PC-3 (cell line): ENCODE measurements around the gene ZBTB7B. TPM values are rescaled to one million over a fixed set of nuclear protein-coding genes. Genes with fewer than 3 reads are reported as not detected.

Experiments used
- ATAC-seq: fragments of 200-7000 bp; cut with Tn5 transposase; 2 replicates; pipeline ENCODE4 v1.9.1; 2020; ENCODE audit warnings: mild to moderate bottlenecking, moderate library complexity
- BruUV-seq: library from RNA; stranded (reverse); fragments of 400-500 nt; replicated peaks from 2 replicates; lab custom pipeline; 2021; lab: Mats Ljungman, UMichigan
- CTCF ChIA-PET: fragments of 300-600 bp; sonication (Branson Sonifier 250); formaldehyde crosslinking; loops from one replicate; lab custom pipeline; 2022; ENCODE audit warnings: antibody characterized with exemption; lab: Charles Lee
- POLR2A ChIA-PET: fragments of 300-600 bp; sonication (Branson Sonifier 250); formaldehyde crosslinking; loops from one replicate; lab custom pipeline; 2022; ENCODE audit warnings: antibody characterized with exemption; ENCODE audit not compliant: unreplicated experiment; lab: Charles Lee
- DNase-seq: peaks from one replicate; pipeline ENCODE4 v3.0.0-alpha.2; 2015
- H2AFZ ChIP-seq: fragments of 300-600 bp; sonication (generic); 2 replicates; pipeline ENCODE4 v1.6.0; 2016; ENCODE audit warnings: antibody characterized with exemption, low read length
- H3F3A ChIP-seq: fragments of 300-600 bp; sonication (generic); one replicate; pipeline ENCODE4 v1.6.0; 2017; ENCODE audit warnings: antibody characterized with exemption, low read length, control low read depth, mild to moderate bottlenecking; ENCODE audit not compliant: unreplicated experiment
- H3K27ac ChIP-seq: fragments of 300-600 bp; sonication (generic); 2 replicates; pipeline ENCODE4 v1.5.1; 2016; ENCODE audit warnings: mild to moderate bottlenecking, low read length
- H3K27me3 ChIP-seq: fragments of 300-600 bp; sonication (generic); 2 replicates; pipeline ENCODE4 v1.6.1; 2016; ENCODE audit warnings: low read length, mixed read lengths
- H3K36me3 ChIP-seq: fragments of 300-600 bp; sonication (generic); 2 replicates; pipeline ENCODE4 v1.6.1; 2016; ENCODE audit warnings: low read depth, mixed run types, low read length, mixed read lengths
- H3K4me1 ChIP-seq: fragments of 300-600 bp; sonication (generic); 2 replicates; pipeline ENCODE4 v1.5.1; 2016; ENCODE audit warnings: low read length; ENCODE audit not compliant: insufficient read depth
- H3K4me2 ChIP-seq: fragments of 300-600 bp; sonication (generic); 2 replicates; pipeline ENCODE4 v1.6.0; 2016; ENCODE audit warnings: low read length
- H3K4me3 ChIP-seq: fragments of 300-600 bp; sonication (generic); 2 replicates; pipeline ENCODE4 v1.5.1; 2016; ENCODE audit warnings: mild to moderate bottlenecking, low read length, mixed read lengths
- H3K79me2 ChIP-seq: fragments of 300-600 bp; sonication (generic); 2 replicates; pipeline ENCODE4 v1.6.1; 2017; ENCODE audit warnings: low read length, mixed read lengths
- H3K9ac ChIP-seq: fragments of 300-600 bp; sonication (generic); 2 replicates; pipeline ENCODE4 v1.6.0; 2016; ENCODE audit warnings: mild to moderate bottlenecking, low read length
- H3K9me2 ChIP-seq: fragments of 300-600 bp; sonication (generic); replicated peaks from 2 replicates; pipeline ENCODE4 v1.6.1; 2016; ENCODE audit warnings: mixed run types, low read length, mixed read lengths
- H3K9me3 ChIP-seq: fragments of 300-600 bp; sonication (generic); 2 replicates; pipeline ENCODE4 v1.6.1; 2016; ENCODE audit warnings: low read length, mixed read lengths
- H4K20me1 ChIP-seq: fragments of 300-600 bp; sonication (generic); 2 replicates; pipeline ENCODE4 v1.6.1; 2016; ENCODE audit warnings: low read length, mixed read lengths
- EZH2 ChIP-seq: fragments of 300-600 bp; sonication (generic); IDR thresholded peaks from one replicate; pipeline ENCODE4 v1.6.1; 2017; ENCODE audit warnings: antibody characterized with exemption, mild to moderate bottlenecking, low read length; ENCODE audit not compliant: unreplicated experiment
- EZH2phosphoT487 ChIP-seq: fragments of 300-600 bp; sonication (generic); IDR thresholded peaks from 2 replicates; pipeline ENCODE4 v1.6.1; 2018; ENCODE audit warnings: mild to moderate bottlenecking, antibody characterized with exemption, low read length, borderline replicate concordance
- intact Hi-C: fragments of 100-400 bp; cut with micrococcal nuclease; formaldehyde crosslinking; loops from 2 replicates; pipeline ENCODE4 v1.9.0; 2023
- total RNA-seq: library from RNA; depleted of rRNA; stranded (reverse); fragments of >200 nt; gene quantifications from 2 replicates; pipeline ENCODE4 v1.2.3, GENCODE V29; 2014
- TF ChIP-seq, protein P1 (sequence below): fragments of 300-600 bp; sonication (generic); conservative IDR thresholded peaks from 2 replicates; pipeline ENCODE4 v1.5.1; 2017; ENCODE audit warnings: antibody characterized with exemption, low read depth, mild to moderate bottlenecking, low read length

Gene ZBTB7B
- total RNA-seq, 1 experiment from 2014 or later, result 39.7 TPM

DNA sequence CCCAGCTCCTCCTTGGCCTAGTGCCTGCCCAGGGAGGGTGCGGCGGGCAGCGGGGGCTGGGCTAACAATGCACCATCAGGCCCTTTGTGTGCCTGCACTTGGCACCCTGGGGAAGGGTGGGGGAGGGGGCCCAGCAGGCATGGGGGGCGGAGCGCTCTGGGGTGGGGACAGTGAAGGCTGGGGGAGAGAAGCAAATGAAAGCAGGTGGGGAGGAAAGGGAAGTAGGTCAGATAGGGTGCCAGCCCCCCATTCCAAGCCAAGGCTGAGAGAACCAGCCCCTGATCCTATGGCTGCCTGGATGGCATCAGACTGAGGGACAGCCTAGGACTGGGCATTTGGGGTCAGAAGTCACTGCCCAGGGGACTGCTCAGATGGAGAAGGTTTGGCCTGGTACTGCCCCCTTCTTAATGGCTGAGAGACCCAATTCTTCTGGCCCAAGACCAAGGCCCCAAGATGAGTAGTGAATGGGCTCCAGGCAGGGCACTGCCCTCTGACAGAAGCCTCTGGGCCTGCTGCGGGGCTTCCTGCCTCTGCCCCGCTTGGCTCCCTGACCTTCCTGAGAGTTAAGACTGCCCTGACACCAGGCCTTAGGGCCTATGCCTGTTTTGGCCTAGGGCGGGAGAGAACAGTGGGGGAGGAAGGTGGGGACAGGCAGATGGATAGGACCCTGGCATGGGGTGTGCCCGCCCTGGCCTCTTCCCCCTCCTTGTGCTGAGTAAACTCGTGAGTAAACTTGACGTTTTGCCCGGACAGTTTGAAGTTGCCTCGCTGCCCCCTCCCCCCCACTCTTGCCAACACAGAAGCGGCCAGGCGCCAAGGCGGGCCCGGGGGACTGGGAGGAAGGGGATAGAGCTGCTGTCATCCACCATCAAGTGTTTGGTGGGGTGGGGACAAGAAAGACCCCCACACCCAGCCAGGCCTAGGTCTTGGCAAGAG is 2.7 kb downstream of the ZBTB7B start:
- Histone ChIP-seq H3K79me2 (peaks cover 78% of the 10 kb centered on the region), H3K27ac (peak overlapping the region; percentile 88), H3K4me2 (peak overlapping the region; percentile 98), H3K9me3 (no peaks in the 10 kb centered on the region), H3K36me3 (peaks cover 12% of the 10 kb centered on the region; the same call in 1 of the 2 replicates), H3K27me3 (no peaks in the 10 kb centered on the region), H2AFZ (peak overlapping the region; percentile 12; the same call in 1 of the 2 replicates), H3K9me2 (no peaks in the 10 kb centered on the region), H3K4me3 (peak overlapping the region; percentile 83), H3K4me1 (peaks cover 42% of the 10 kb centered on the region), H4K20me1 (0 out of 2 replicates have a peak, but pooled peaks cover 3% of the 10 kb centered on the region), H3F3A (peaks cover 4% of the 10 kb centered on the region), H3K9ac (peak overlapping the region; percentile 61)
- TF ChIP-seq EZH2, result no peak
- no peak for TF ChIP-seq EZH2phosphoT487
- TF ChIP-seq, protein P1, sequence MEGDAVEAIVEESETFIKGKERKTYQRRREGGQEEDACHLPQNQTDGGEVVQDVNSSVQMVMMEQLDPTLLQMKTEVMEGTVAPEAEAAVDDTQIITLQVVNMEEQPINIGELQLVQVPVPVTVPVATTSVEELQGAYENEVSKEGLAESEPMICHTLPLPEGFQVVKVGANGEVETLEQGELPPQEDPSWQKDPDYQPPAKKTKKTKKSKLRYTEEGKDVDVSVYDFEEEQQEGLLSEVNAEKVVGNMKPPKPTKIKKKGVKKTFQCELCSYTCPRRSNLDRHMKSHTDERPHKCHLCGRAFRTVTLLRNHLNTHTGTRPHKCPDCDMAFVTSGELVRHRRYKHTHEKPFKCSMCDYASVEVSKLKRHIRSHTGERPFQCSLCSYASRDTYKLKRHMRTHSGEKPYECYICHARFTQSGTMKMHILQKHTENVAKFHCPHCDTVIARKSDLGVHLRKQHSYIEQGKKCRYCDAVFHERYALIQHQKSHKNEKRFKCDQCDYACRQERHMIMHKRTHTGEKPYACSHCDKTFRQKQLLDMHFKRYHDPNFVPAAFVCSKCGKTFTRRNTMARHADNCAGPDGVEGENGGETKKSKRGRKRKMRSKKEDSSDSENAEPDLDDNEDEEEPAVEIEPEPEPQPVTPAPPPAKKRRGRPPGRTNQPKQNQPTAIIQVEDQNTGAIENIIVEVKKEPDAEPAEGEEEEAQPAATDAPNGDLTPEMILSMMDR, result no peak
- ChIA-PET CTCF (interaction anchor here (0.9 kb wide), 1 partner anchor 44 kb away, joined by 5 read pairs; the partner anchor contains the start of gene PYGO2), POLR2A (no interaction called here)
- intact Hi-C loops, result loop anchor here (1.0 kb wide), 1 partner anchor 12 kb away; no protein-coding TSS in a partner anchor
- DNase-seq (peak; percentile 90), ATAC-seq (peak; percentile 24)
- BruUV-seq, result no TSS peak

DNA sequence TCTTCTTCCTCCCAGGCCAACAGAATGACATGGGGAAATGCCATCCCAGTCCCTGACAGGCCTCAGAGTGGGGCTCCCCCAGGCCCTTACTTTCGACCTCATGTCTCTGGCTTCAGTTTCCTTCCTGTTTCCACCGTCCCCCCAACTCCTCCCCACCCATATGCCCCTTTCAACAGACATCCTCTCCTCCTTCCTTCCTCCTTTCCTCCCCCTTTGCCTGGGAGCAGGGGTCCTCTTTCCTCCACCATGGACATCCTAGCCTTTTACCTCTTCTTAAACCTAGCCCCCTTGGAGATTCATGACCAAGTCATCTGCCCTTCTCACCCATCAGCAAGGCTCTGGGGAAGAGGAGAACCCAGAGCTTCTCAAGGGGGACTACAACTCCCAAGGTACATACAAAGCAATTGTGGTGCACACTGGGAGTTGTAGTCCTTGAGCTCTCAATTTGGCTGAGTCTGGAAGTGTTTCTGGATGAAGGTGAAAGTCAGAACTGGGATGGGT is 4.0 kb downstream of the ZBTB7B start:
- Histone ChIP-seq H3K9ac (no peak overlapping the region), H3K9me3 (no peaks in the 10 kb centered on the region), H3K4me2 (peak overlapping the region; percentile 98), H2AFZ (no peak overlapping the region), H3K4me1 (peaks cover 37% of the 10 kb centered on the region), H3K27me3 (no peaks in the 10 kb centered on the region), H4K20me1 (0 out of 2 replicates have a peak, but pooled peaks cover 3% of the 10 kb centered on the region), H3K79me2 (peaks cover 91% of the 10 kb centered on the region), H3F3A (peaks cover 4% of the 10 kb centered on the region), H3K9me2 (no peaks in the 10 kb centered on the region), H3K36me3 (peaks cover 16% of the 10 kb centered on the region; the same call in 1 of the 2 replicates), H3K4me3 (no peak overlapping the region), H3K27ac (no peak overlapping the region)
- DNase-seq (no peak), ATAC-seq (no peak)
- ChIA-PET CTCF (no interaction called here), POLR2A (interaction anchor here (0.6 kb wide), 1 partner anchor 10 kb away, joined by 3 read pairs; no protein-coding TSS in a partner anchor)
- intact Hi-C loops, result no loop called here
- BruUV-seq, result no TSS peak
- TF ChIP-seq EZH2, result no peak
- TF ChIP-seq EZH2phosphoT487, result no peak
- TF ChIP-seq, protein P1, result no peak
